ENCODE results near the gene PRDM5.

Gene PRDM5

GRCh38 chr4:120826449-120826848, 96.1 kb downstream of the PRDM5 start:
- no peak for TF ChIP-seq CTCF (IDR thresholded peaks at IDR 0.05; ENCODE audit: low read depth, low read length)
- no peak overlapping the region for H3K4me3 ChIP-seq (ENCODE audit: low read depth, low read length)

- no peak for TF ChIP-seq CTCF (IDR thresholded peaks at IDR 0.05; ENCODE audit: low read depth, low read length)
- no peak overlapping the region for H3K4me3 ChIP-seq (ENCODE audit: low read depth, low read length)
Measured at GRCh38 chr4:120824946-120825345, 97.6 kb downstream of the PRDM5 start.

GRCh38 chr4:120821977-120822376, 100.5 kb downstream of the PRDM5 start:
- H3K4me3 ChIP-seq (ENCODE audit: low read depth, low read length), result no peak overlapping the region
- no peak for TF ChIP-seq CTCF (IDR thresholded peaks at IDR 0.05; ENCODE audit: low read depth, low read length)

- TF ChIP-seq CTCF (IDR thresholded peaks at IDR 0.05; ENCODE audit: low read depth, low read length), result no peak
- H3K4me3 ChIP-seq (ENCODE audit: low read depth, low read length), result no peak overlapping the region
Measured at GRCh38 chr4:120821029-120821428, 101.5 kb downstream of the PRDM5 start.

- no peak for TF ChIP-seq CTCF (IDR thresholded peaks at IDR 0.05; ENCODE audit: low read depth, low read length)
- no peak overlapping the region for H3K4me3 ChIP-seq (ENCODE audit: low read depth, low read length)
Measured at GRCh38 chr4:120819805-120820437, 102.6 kb downstream of the PRDM5 start.

- no peak overlapping the region for H3K4me3 ChIP-seq (ENCODE audit: low read depth, low read length)
- TF ChIP-seq CTCF (IDR thresholded peaks at IDR 0.05; ENCODE audit: low read depth, low read length), result no peak
Measured at GRCh38 chr4:120816296-120816965, 106.1 kb downstream of the PRDM5 start.

GRCh38 chr4:120815361-120815760, 107.2 kb downstream of the PRDM5 start:
- no peak for TF ChIP-seq CTCF (IDR thresholded peaks at IDR 0.05; ENCODE audit: low read depth, low read length)
- no peak overlapping the region for H3K4me3 ChIP-seq (ENCODE audit: low read depth, low read length)
